ENCODE results near the gene STAT4.

STAT4 gene

DNA sequence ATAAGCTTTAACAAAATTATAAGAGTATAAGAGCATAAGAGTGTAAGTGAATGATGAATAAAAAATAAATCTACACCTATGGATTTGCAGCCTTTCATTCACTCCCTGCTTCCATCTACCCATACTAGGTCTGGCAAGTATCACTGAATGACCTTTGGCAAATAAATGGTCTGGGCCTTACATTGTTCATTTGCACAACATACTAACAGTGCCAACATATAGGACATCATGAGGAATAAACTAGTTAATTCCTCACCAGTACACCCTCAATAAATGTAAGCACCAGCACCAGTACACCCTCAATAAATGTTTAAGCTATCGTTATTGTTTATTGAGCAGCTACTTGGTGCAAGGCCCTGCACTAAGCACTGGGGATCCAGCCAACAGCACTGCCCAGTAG, 163.7 kb downstream of the STAT4 start:
- no peak for DNase-seq

GRCh38 chr2:190986221-190986953, 164.4 kb downstream of the STAT4 start:
- DNase-seq, result no peak

GRCh38 chr2:190984595-190984994, 166.2 kb downstream of the STAT4 start:
- DNase-seq, result no peak

GRCh38 chr2:190982262-190983034, 168.3 kb downstream of the STAT4 start:
- DNase-seq, result no peak

- DNase-seq, result no peak
These were observed 169.1 kb downstream of the STAT4 start for GRCh38 chr2:190981733-190982132.

DNA sequence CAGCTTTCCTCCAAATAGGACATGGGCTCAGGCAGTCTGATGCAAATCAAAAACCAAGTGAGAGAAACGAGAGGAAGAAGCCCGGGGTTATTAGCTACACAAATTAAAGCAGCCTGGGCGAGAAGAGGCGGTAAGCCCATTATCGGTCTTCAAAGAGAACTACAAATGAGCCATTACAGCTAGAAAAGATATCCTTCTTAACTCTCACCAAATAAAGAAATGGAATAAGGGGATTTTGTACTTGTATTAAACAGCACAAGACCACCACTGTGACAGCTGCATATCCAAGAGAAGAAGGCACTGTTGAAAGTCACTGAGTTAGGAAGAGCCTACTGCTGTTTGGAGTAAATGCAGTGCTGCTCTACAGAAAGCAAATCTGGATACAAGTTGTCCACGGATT, 169.5 kb downstream of the STAT4 start:
- no peak for DNase-seq

- no peak for DNase-seq
These were observed 170.1 kb downstream of the STAT4 start for GRCh38 chr2:190980630-190981209.

DNA sequence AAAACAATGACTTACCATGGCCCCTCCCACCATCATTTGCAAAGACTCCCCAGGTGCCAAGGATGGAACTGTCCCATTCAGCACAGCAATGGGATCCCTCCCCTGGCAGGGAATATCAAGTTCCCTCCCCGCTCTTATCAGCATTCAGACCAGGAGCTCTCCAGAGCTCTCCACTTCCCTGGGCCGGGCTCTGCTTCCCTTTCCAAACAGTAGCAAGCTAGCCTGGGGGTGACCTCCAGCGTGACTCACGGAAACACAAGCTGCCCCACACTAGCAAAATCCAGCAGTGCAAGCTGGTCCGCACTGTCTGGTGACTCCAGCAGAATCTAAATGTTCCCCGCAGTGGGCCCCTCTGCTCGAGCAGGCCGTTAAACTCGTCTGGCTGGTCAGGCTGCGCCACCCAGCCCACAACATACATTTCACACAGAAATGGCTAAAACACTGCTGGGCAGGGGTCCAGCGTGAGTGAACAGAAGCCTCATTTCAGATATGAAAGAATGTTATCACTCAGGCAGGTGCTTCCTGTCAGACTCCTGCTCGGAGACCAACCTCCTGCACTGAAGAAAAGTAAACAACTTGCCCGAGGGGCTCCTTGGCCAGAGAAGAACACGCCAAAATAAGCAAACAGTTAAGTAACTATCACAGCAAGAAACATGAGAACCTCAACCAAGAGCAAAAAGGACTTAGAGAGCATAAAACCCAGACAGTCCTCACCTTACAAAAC, 170.7 kb downstream of the STAT4 start:
- no peak for DNase-seq
